HEK293T (cell line): Measurements from ENCODE around the gene CTSZ.

Source experiments
- FOXM1 ChIP-seq: fragments of 450-650 bp; IDR thresholded peaks from 2 replicates; pipeline ENCODE4 v1.6.1; 2017; ENCODE audit warnings: mild to moderate bottlenecking, borderline replicate concordance
- HDGF ChIP-seq: fragments of 450-650 bp; IDR thresholded peaks from 2 replicates; pipeline ENCODE4 v1.6.1; 2017; ENCODE audit warnings: antibody characterized with exemption, borderline replicate concordance
- SP1 ChIP-seq: fragments of 450-650 bp; IDR thresholded peaks from 2 replicates; pipeline ENCODE4 v1.6.1; 2017
- SUZ12 ChIP-seq: fragments of 450-650 bp; IDR thresholded peaks from 2 replicates; pipeline ENCODE4 v1.6.1; 2016; ENCODE audit warnings: mild to moderate bottlenecking

DNA sequence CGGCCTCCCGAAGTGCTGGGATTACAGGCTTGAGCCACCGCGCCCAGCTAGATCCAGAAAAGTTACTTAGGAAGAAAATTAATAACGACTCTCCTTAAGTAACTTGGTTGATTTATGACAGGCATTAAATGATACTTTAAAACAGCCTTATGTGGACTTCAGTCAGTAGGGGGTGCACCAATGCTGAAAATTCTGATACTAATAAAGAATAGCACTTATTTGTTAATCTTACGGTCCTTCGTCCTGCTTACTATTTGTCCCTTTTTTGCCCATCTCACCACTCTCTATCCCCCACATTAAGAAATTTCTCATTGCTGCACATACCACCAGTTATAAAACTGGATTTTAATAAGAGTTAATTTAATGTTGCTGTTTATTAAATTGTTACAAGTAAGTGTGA lies 48.2 kb upstream of the CTSZ start:
- TF ChIP-seq FOXM1 (no peak), HDGF (no peak), SP1 (no peak), SUZ12 (no peak)
